ENCODE results near the gene ATG4A.

Gene ATG4A

GRCh38 chrX:108178143-108178498 lies 86.5 kb downstream of the ATG4A start:
- no peaks in the 10 kb centered on the region for H3K9me3 ChIP-seq (ENCODE audit: control insufficient read depth, low read length)
- H3K9ac ChIP-seq (ENCODE audit: low read length): no peak overlapping the region
- H3K36me3 ChIP-seq (ENCODE audit: control insufficient read depth, insufficient read depth, low read length): no peaks in the 10 kb centered on the region
- no peaks in the 10 kb centered on the region for H3K27me3 ChIP-seq (ENCODE audit: control insufficient read depth, insufficient read depth, low read length)
- no peaks in the 10 kb centered on the region for H3K4me1 ChIP-seq (ENCODE audit: control insufficient read depth, insufficient read depth, low read length)
- no peak overlapping the region for H3K4me3 ChIP-seq (ENCODE audit: low read length)

- Histone ChIP-seq H3K4me3 (ENCODE audit: low read length) (no peak overlapping the region), H3K4me1 (ENCODE audit: control insufficient read depth, insufficient read depth, low read length) (no peaks in the 10 kb centered on the region), H3K27me3 (ENCODE audit: control insufficient read depth, insufficient read depth, low read length) (no peaks in the 10 kb centered on the region), H3K9me3 (ENCODE audit: control insufficient read depth, low read length) (no peaks in the 10 kb centered on the region), H3K9ac (ENCODE audit: low read length) (no peak overlapping the region), H3K36me3 (ENCODE audit: control insufficient read depth, insufficient read depth, low read length) (no peaks in the 10 kb centered on the region)
These were observed 95.2 kb downstream of the ATG4A start for GRCh38 chrX:108186811-108187210.

GRCh38 chrX:108198420-108198819 lies 106.8 kb downstream of the ATG4A start:
- Histone ChIP-seq H3K4me3 (ENCODE audit: low read length) (no peak overlapping the region), H3K36me3 (ENCODE audit: control insufficient read depth, insufficient read depth, low read length) (no peaks in the 10 kb centered on the region), H3K9me3 (ENCODE audit: control insufficient read depth, low read length) (no peaks in the 10 kb centered on the region), H3K9ac (ENCODE audit: low read length) (no peak overlapping the region), H3K4me1 (ENCODE audit: control insufficient read depth, insufficient read depth, low read length) (no peaks in the 10 kb centered on the region), H3K27me3 (ENCODE audit: control insufficient read depth, insufficient read depth, low read length) (no peaks in the 10 kb centered on the region)

GRCh38 chrX:108199041-108199440 lies 107.5 kb downstream of the ATG4A start:
- Histone ChIP-seq H3K27me3 (ENCODE audit: control insufficient read depth, insufficient read depth, low read length) (no peaks in the 10 kb centered on the region), H3K9me3 (ENCODE audit: control insufficient read depth, low read length) (no peaks in the 10 kb centered on the region), H3K36me3 (ENCODE audit: control insufficient read depth, insufficient read depth, low read length) (no peaks in the 10 kb centered on the region), H3K4me1 (ENCODE audit: control insufficient read depth, insufficient read depth, low read length) (no peaks in the 10 kb centered on the region), H3K9ac (ENCODE audit: low read length) (no peak overlapping the region), H3K4me3 (ENCODE audit: low read length) (no peak overlapping the region)

DNA sequence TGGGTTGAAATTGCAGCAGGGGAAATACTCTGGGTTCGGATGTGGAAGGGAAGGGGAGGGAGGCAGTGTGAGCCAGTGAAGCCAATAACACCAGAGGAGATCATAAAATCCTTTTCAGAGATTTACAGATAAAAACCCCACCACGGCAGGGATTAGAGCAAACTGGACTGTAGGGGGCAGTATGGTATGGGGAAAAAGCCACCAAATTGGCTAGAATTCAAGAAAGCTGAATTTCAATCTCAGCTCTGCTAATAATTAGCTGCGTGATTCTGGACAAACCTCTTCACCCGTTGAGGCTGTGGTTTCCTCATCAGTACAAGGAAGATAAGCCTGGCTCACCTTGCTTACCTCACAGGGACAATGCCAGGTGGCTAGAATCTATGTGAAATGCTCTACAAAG lies 108.1 kb downstream of the ATG4A start:
- no peaks in the 10 kb centered on the region for H3K4me1 ChIP-seq (ENCODE audit: control insufficient read depth, insufficient read depth, low read length)
- no peaks in the 10 kb centered on the region for H3K9me3 ChIP-seq (ENCODE audit: control insufficient read depth, low read length)
- no peaks in the 10 kb centered on the region for H3K27me3 ChIP-seq (ENCODE audit: control insufficient read depth, insufficient read depth, low read length)
- H3K9ac ChIP-seq (ENCODE audit: low read length): no peak overlapping the region
- H3K36me3 ChIP-seq (ENCODE audit: control insufficient read depth, insufficient read depth, low read length): no peaks in the 10 kb centered on the region
- no peak overlapping the region for H3K4me3 ChIP-seq (ENCODE audit: low read length)

- H3K27me3 ChIP-seq (ENCODE audit: control insufficient read depth, insufficient read depth, low read length): no peaks in the 10 kb centered on the region
- no peaks in the 10 kb centered on the region for H3K9me3 ChIP-seq (ENCODE audit: control insufficient read depth, low read length)
- no peaks in the 10 kb centered on the region for H3K36me3 ChIP-seq (ENCODE audit: control insufficient read depth, insufficient read depth, low read length)
- no peak overlapping the region for H3K9ac ChIP-seq (ENCODE audit: low read length)
- no peaks in the 10 kb centered on the region for H3K4me1 ChIP-seq (ENCODE audit: control insufficient read depth, insufficient read depth, low read length)
- no peak overlapping the region for H3K4me3 ChIP-seq (ENCODE audit: low read length)
These were observed 112.0 kb downstream of the ATG4A start for GRCh38 chrX:108203540-108203939.
